ENCODE measurements around the gene RGS5.

Gene RGS5

GRCh38 chr1:163144418-163144817 lies 58.3 kb downstream of the RGS5 start:
- DNase-seq (ENCODE audit: low read depth), result no peak

DNA sequence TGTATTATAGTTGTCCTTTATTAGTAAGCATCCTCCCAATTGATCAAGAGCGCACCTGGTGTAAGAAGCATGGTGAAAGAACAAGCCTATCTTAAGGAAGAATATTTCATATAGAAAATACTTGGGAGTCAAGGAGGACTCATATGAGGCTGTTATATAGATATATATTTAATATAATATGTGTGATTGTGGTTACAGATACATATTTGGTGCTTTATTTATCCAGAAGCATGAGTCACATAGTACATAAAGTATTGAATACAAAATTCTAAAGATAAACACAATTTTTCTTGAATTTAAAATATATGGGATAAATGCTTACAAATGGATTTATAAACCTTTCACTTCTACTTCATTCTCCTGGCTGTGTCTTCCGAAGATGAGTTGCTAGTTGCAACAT lies 60.6 kb downstream of the RGS5 start:
- no peak for DNase-seq (ENCODE audit: low read depth)

DNA sequence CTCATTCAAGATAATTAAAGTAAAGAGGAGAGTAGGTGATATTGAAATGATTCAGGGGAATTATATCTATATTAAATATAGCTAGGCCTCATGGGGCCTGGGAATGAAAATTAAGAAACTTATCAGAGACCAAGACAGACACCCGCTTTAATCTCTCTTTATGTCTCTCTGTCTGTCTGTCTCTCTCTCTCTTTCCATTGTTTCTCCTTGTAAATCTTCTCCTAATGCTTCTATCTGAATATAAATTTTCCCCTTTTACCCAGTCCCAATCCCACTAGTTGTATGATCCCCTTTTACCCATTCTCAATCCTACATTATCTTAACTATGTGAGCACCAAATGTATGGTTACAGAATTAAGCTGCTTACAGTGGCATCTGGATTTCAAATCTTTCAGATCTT lies 61.2 kb downstream of the RGS5 start:
- no peak for DNase-seq (ENCODE audit: low read depth)

DNA sequence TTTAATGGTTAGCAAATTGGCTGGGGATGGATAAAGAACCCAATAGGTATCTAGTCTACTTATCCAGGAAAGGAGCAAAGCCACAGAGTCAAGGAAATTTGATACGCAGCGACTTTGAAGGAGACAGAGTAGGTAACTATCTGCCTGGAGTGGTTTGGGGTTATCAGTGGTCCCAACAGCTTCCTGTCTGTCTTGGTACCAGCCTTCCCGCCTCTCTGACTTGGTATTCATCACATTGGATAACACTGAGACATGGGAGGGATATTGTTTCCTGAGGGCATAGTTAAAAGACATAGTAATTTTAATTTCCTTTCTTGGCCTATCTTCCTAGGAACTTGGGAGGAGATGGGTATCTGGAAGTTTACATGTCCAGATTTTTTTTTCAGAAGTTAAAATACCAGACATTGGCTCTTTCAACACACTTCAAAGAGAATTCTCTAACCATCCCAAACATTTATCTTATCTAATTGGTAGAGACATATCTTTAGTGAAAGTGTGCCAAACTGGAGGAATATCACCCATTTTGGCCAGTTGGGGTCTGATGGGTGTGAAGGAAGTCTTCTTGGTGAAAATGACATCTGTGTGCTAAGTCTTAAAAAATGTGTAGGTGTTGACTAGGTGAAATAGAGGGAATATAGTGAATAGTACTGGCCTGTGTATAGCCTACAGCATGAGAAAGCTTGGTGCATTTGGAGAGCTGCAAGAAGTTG lies 65.0 kb downstream of the RGS5 start:
- DNase-seq (ENCODE audit: low read depth), result no peak

DNA sequence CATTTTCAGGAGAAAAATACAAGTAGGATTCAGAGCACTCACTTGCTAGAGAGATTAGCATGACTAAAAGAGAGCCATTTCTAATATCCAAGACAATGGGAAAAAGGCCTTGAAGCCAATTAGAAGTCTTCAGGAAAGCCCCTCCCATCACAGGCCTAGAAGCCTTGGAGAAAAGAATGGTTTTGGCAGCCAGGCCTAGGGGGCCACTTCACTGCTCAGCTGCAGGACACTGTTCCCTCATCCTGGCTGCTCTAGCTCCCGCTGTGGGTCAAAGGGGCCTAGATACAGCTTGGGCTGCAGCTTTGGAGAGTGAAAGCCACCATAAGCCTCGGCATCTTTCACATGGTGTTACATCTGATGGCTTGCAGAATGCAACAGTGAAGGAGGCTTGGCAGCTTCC lies 70.7 kb downstream of the RGS5 start:
- no peak for DNase-seq (ENCODE audit: low read depth)

DNA sequence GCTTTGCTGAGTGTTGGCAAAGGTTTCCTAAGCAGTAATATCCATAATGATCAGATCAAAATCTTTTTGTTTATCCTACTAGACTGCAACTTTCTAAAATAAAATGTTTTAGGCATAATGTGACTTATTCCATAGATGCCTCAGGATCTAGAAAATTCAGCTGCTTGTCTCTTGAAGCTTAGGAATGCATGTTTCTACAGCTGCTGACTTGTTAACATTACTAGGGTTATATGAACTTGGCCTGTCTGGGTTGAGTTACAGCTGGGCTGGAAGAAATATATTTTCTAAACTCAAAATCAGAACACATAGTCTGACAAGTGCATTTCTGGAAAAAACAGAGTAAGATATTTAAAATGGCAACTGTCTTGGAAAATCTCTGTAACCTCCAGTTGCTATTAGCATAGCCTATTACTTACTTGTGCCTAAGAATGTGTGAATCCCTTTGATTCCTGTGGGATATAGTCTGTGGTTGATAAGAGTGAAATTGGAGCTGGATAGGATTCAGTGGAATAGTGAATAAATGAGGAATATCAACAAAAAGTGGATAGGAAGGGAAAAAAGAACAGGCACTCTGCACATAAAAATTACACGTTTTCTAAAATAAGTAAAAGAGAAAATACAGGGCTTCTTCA lies 72.4 kb downstream of the RGS5 start:
- DNase-seq (ENCODE audit: low read depth), result no peak

DNA sequence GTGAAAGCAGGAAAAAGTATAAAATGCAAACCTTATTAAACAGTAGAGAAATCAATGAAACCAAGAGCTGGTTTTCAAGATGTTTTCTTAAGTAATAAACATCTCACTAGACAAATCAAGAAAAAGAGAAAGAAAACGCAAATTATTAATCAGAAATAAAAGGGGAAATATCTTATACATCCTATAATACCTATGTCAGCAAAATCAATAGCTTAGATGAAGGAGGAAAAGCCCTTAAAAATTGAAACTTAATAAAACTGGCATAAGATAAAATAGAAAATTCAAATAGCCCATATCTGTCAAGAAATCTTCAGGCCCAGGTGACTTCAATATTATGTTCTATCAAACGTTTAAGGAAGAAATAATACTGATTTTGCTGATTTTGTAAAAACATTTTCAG lies 74.4 kb downstream of the RGS5 start:
- DNase-seq (ENCODE audit: low read depth), result no peak

- no peak for DNase-seq (ENCODE audit: low read depth)
These were observed 77.9 kb downstream of the RGS5 start for GRCh38 chr1:163124812-163125211.

DNA sequence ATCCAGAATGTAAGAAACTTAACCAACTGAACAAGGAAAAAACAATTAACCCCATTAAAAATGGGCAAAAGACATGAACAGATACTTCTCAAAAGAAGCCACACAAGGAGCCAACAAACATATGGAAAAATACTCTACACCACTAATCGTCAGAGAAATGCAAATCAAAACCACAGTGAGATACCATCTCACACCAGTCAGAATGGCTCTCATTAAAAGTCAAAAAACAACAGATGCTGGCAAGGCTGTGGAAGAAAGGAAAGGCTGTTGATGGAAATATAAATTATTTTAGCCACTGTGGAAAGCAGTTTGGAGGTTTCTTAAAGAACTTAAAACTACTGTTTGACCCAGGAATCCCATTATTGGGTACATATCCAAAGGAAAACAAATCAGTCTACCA lies 82.3 kb downstream of the RGS5 start:
- DNase-seq (ENCODE audit: low read depth), result no peak

- no peak for DNase-seq (ENCODE audit: low read depth)
These were observed 83.0 kb downstream of the RGS5 start for GRCh38 chr1:163119707-163120106.

GRCh38 chr1:163115887-163116286 lies 86.8 kb downstream of the RGS5 start:
- DNase-seq (ENCODE audit: low read depth), result no peak

DNA sequence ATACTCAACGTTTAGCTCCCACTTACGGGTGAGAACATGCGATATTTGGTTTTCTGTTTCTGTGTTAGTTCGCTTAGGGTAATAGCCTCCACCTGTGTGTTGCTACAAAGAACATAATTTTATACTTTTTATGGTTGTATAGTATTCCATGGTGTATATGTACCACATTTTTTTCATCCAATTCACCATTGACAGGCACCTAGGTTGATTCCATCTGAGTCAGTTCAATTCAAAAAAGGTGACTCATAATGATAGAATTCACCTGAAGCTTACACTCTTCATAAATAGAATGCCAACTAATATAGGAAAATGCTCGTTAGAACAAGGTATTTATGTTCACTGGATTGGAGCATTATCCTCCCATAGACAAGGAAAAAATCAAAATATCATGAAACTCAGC lies 95.1 kb downstream of the RGS5 start:
- DNase-seq (ENCODE audit: low read depth), result no peak

GRCh38 chr1:163106364-163106987 lies 96.2 kb downstream of the RGS5 start:
- DNase-seq (ENCODE audit: low read depth), result no peak

DNA sequence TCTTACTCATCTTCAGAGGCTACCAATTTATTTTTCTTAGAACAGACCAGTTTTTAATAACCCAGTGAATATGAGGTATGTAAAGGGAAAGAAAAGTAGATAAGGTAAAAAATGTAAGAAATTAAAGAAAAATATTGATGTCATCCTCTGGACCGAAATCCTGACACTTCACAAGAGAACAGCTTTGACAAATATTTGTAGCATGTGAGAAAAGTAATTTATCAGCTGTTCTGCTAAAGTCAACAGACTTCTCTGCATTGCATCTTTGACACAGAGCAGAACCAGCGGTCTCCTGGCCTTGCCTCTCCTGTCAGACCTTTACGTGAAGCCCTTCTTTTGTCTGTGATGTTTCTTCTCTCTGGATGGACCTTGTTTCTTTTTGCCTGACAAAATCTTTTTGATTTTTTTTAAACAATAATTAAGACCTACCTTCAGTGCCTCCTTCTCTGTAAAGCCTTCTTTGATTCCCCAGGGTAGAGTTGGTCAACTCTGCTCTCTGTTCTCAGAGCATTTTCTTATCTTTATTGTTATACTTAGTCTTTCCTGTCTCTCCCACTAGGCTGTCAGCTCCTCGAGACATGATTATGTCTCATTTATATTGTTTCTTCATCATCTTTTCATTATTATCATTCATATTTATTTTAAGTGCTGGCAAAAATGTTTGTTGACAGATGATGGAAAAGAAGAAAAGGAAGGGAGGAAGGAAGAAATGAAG lies 98.2 kb downstream of the RGS5 start:
- no peak for DNase-seq (ENCODE audit: low read depth)

DNA sequence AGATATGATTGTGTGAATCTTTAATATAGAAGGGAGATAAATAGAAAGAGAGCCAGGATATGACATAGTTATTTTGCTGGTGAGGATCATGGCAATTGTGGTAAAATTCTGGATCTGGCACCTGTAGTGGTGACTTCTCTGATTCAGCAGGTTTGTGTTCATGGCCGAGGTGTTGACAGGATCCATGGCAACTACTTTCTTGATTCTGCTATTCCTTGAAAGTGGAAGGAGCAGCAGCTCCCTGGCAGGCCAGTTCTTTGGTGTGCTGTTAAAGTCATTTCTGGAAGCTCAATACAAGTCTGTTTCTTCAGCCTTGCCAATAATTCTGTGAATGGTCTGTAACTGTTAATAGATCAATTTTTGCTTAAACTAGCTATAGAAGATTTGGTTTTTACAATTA lies 100.1 kb downstream of the RGS5 start:
- no peak for DNase-seq (ENCODE audit: low read depth)

DNA sequence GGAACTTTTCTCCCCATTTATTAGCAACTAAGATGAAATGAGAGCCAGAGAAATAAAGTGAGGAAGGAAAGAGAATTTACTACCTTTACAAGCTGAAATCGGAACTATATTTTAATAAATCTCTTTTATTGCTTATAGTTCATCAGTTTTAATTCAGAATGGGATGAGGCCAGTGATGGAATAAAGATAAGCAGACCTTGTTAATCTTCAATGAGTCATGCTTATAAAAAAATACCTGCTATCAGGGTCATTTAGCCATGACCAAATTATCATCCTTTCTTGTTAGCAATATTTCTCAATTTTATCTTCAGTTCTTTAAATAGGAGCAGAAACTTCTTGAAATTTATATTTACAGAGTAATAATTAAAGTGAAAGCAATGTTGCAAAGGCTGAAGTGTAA lies 107.5 kb downstream of the RGS5 start:
- DNase-seq (ENCODE audit: low read depth), result no peak

DNA sequence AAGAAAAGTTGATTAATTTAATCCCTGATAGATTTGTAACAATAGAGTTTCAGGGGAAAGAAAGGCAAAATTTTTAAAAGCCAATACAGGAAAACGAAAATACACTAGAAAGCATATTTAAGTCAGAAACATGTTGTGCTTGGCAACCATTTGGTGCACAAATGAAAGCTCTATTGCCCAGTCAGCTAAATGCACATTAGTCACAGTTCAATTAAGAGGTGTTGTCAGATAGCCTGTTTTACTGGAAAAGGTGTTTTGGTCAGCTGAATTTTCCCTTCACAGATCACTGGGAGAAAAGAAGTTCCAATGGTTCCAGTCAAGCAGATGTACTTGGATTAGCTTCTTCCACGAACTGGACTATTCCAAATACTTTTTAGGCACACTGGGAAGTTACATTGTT lies 108.1 kb downstream of the RGS5 start:
- no peak for DNase-seq (ENCODE audit: low read depth)

DNA sequence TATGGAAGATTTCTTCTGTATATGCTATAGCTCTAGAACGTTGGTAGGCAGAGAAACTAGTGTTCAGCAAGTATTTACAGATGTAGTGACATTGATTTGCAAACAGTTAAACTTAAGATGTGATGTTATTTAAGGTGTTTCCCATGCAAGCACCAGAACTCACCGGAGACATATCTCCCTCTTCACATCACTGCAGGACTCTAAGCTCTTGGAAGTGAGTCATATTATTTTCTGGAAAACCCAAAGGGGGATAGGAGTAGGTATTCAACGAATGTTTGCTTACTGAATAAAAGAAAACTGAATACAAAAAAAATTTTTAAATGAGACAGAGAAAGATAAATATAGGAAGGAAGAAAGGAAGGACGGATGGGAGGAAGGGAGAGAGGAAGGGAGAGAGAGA lies 108.5 kb downstream of the RGS5 start:
- DNase-seq (ENCODE audit: low read depth), result no peak

GRCh38 chr1:163093579-163093978 lies 109.1 kb downstream of the RGS5 start:
- no peak for DNase-seq (ENCODE audit: low read depth)

- no peak for DNase-seq (ENCODE audit: low read depth)
These were observed 109.5 kb downstream of the RGS5 start for GRCh38 chr1:163093169-163093568.

Measured in GM04504 (cell line).